SJSA1 (cell line): ENCODE measurements around the gene ATP6V0A4. TPM values are rescaled to one million over a fixed set of nuclear protein-coding genes. Genes with fewer than 3 reads are reported as not detected.

ENCODE experiments used
- DNase-seq, 2 experiments: peaks; one replicate each; pipeline ENCODE4 v3.0.0-alpha.2; 2015 to 2020; ENCODE audit warnings: low spot score in 2 of 2, low read depth in 1 of 2
- H3K27ac ChIP-seq: fragments of 250-450 bp; sonication (Bioruptor Pico); 2 replicates; pipeline ENCODE4 v1.5.1; 2020; ENCODE audit warnings: mild to moderate bottlenecking, moderate library complexity
- H3K27me3 ChIP-seq: fragments of 250-450 bp; sonication (Bioruptor Pico); replicated peaks from 2 replicates; pipeline ENCODE4 v1.5.1; 2020; ENCODE audit warnings: mild to moderate bottlenecking, moderate library complexity
- H3K36me3 ChIP-seq: fragments of 250-450 bp; sonication (Bioruptor Pico); 2 replicates; pipeline ENCODE4 v1.5.1; 2020; ENCODE audit warnings: mild to moderate bottlenecking
- H3K4me1 ChIP-seq: fragments of 250-450 bp; sonication (Bioruptor Pico); replicated peaks from 2 replicates; pipeline ENCODE4 v1.6.1; 2021; ENCODE audit warnings: mild to moderate bottlenecking
- H3K4me3 ChIP-seq: fragments of 250-450 bp; sonication (Bioruptor Pico); 2 replicates; pipeline ENCODE4 v1.5.1; 2020; ENCODE audit warnings: mild to moderate bottlenecking
- H3K9me3 ChIP-seq: fragments of 250-450 bp; sonication (Bioruptor Pico); replicated peaks from 2 replicates; pipeline ENCODE4 v1.5.1; 2020; ENCODE audit warnings: mild to moderate bottlenecking
- total RNA-seq: library from RNA; depleted of rRNA; stranded (reverse); fragments of >200 nt; shearing (Covaris generic); gene quantifications from 2 replicates; pipeline ENCODE4 v1.2.3, GENCODE V29; 2014; rRNA removed

ATP6V0A4 gene
- 0.21 TPM in 1 of 2 replicates, not detected in the other for total RNA-seq

- Histone ChIP-seq H3K4me3 (no peak within 1 kb of the TSS), H3K27ac (no peak within 1 kb of the TSS), H3K9me3 (no peaks in the 10 kb centered on the region), H3K36me3 (no peaks in the 10 kb centered on the region), H3K4me1 (no peaks in the 10 kb centered on the region), H3K27me3 (no peaks in the 10 kb centered on the region)
- no peak for DNase-seq
Observed at GRCh38 chr7:138797715-138798320, at the start of gene ATP6V0A4, which contains the start of gene TMEM213. TSS of gene ATP6V0A4 (minus strand) at chr7:138798196. CDS start at chr7:138771247, 26,949 bp downstream. TSS of gene TMEM213 (plus strand) at chr7:138797994. CDS start at chr7:138798105, 111 bp downstream.

- H3K4me1 ChIP-seq, result peaks cover 6% of the 10 kb centered on the region; the same call in 1 of the 2 replicates
- no peaks in the 10 kb centered on the region for H3K36me3 ChIP-seq
- H3K9me3 ChIP-seq, result no peaks in the 10 kb centered on the region
- no peaks in the 10 kb centered on the region for H3K27me3 ChIP-seq
- H3K27ac ChIP-seq, result no peak overlapping the region
- H3K4me3 ChIP-seq, result no peak overlapping the region
- DNase-seq, result no peak
Observed at GRCh38 chr7:138845711-138846110, 47.7 kb upstream of the ATP6V0A4 start.

- no peak overlapping the region for H3K4me3 ChIP-seq
- no peaks in the 10 kb centered on the region for H3K36me3 ChIP-seq
- H3K27ac ChIP-seq, result no peak overlapping the region
- no peaks in the 10 kb centered on the region for H3K9me3 ChIP-seq
- no peaks in the 10 kb centered on the region for H3K27me3 ChIP-seq
- no peak for DNase-seq
- peaks cover 6% of the 10 kb centered on the region; the same call in 1 of the 2 replicates for H3K4me1 ChIP-seq
Observed at GRCh38 chr7:138843632-138844580, 45.9 kb upstream of the ATP6V0A4 start.

- Histone ChIP-seq H3K27ac (no peak overlapping the region), H3K4me3 (no peak overlapping the region), H3K4me1 (peaks cover 6% of the 10 kb centered on the region; the same call in 1 of the 2 replicates), H3K9me3 (no peaks in the 10 kb centered on the region), H3K36me3 (no peaks in the 10 kb centered on the region; the same call in 1 of the 2 replicates), H3K27me3 (no peaks in the 10 kb centered on the region)
- DNase-seq, result peak; percentile 14 to 58
Observed at GRCh38 chr7:138842111-138842510, 44.1 kb upstream of the ATP6V0A4 start.

GRCh38 chr7:138838166-138838565 is 40.2 kb upstream of the ATP6V0A4 start:
- H3K27ac ChIP-seq, result no peak overlapping the region
- H3K27me3 ChIP-seq, result no peaks in the 10 kb centered on the region
- H3K4me1 ChIP-seq, result peaks cover 6% of the 10 kb centered on the region; the same call in 1 of the 2 replicates
- no peak overlapping the region for H3K4me3 ChIP-seq
- DNase-seq, result no peak
- no peaks in the 10 kb centered on the region for H3K9me3 ChIP-seq
- H3K36me3 ChIP-seq, result no peaks in the 10 kb centered on the region; the same call in 1 of the 2 replicates

GRCh38 chr7:138837627-138838026 is 39.6 kb upstream of the ATP6V0A4 start:
- H3K4me1 ChIP-seq, result peaks cover 6% of the 10 kb centered on the region; the same call in 1 of the 2 replicates
- H3K27ac ChIP-seq, result no peak overlapping the region
- no peaks in the 10 kb centered on the region for H3K27me3 ChIP-seq
- no peak overlapping the region for H3K4me3 ChIP-seq
- no peaks in the 10 kb centered on the region for H3K9me3 ChIP-seq
- no peak for DNase-seq
- no peaks in the 10 kb centered on the region; the same call in 1 of the 2 replicates for H3K36me3 ChIP-seq

GRCh38 chr7:138835087-138835486 is 37.1 kb upstream of the ATP6V0A4 start:
- H3K4me1 ChIP-seq, result no peaks in the 10 kb centered on the region
- H3K27me3 ChIP-seq, result no peaks in the 10 kb centered on the region
- no peak for DNase-seq
- no peaks in the 10 kb centered on the region for H3K9me3 ChIP-seq
- H3K4me3 ChIP-seq, result no peak overlapping the region
- H3K36me3 ChIP-seq, result no peaks in the 10 kb centered on the region; the same call in 1 of the 2 replicates
- H3K27ac ChIP-seq, result no peak overlapping the region

- no peak overlapping the region for H3K27ac ChIP-seq
- no peaks in the 10 kb centered on the region; the same call in 1 of the 2 replicates for H3K36me3 ChIP-seq
- H3K27me3 ChIP-seq, result no peaks in the 10 kb centered on the region
- no peak overlapping the region for H3K4me3 ChIP-seq
- H3K9me3 ChIP-seq, result no peaks in the 10 kb centered on the region
- H3K4me1 ChIP-seq, result no peaks in the 10 kb centered on the region
- no peak for DNase-seq
Observed at GRCh38 chr7:138834583-138834982, 36.6 kb upstream of the ATP6V0A4 start.

GRCh38 chr7:138833596-138833995 is 35.6 kb upstream of the ATP6V0A4 start:
- H3K27me3 ChIP-seq, result no peaks in the 10 kb centered on the region
- no peak overlapping the region for H3K4me3 ChIP-seq
- H3K4me1 ChIP-seq, result no peaks in the 10 kb centered on the region
- H3K9me3 ChIP-seq, result no peaks in the 10 kb centered on the region
- no peak for DNase-seq
- H3K36me3 ChIP-seq, result no peaks in the 10 kb centered on the region; the same call in 1 of the 2 replicates
- H3K27ac ChIP-seq, result no peak overlapping the region

GRCh38 chr7:138832966-138833365 is 35.0 kb upstream of the ATP6V0A4 start:
- Histone ChIP-seq H3K36me3 (no peaks in the 10 kb centered on the region; the same call in 1 of the 2 replicates), H3K4me3 (no peak overlapping the region), H3K9me3 (no peaks in the 10 kb centered on the region), H3K4me1 (no peaks in the 10 kb centered on the region), H3K27ac (no peak overlapping the region), H3K27me3 (no peaks in the 10 kb centered on the region)
- no peak for DNase-seq

GRCh38 chr7:138829335-138829734 is 31.3 kb upstream of the ATP6V0A4 start:
- Histone ChIP-seq H3K27me3 (no peaks in the 10 kb centered on the region), H3K4me1 (no peaks in the 10 kb centered on the region), H3K9me3 (no peaks in the 10 kb centered on the region), H3K4me3 (no peak overlapping the region), H3K36me3 (no peaks in the 10 kb centered on the region), H3K27ac (no peak overlapping the region)
- DNase-seq, result no peak

- Histone ChIP-seq H3K4me3 (no peak overlapping the region), H3K9me3 (no peaks in the 10 kb centered on the region), H3K4me1 (no peaks in the 10 kb centered on the region), H3K27me3 (no peaks in the 10 kb centered on the region), H3K36me3 (no peaks in the 10 kb centered on the region), H3K27ac (no peak overlapping the region)
- DNase-seq, result no peak
Observed at GRCh38 chr7:138828302-138828701, 30.3 kb upstream of the ATP6V0A4 start.

- H3K4me3 ChIP-seq, result no peak overlapping the region
- no peaks in the 10 kb centered on the region for H3K27me3 ChIP-seq
- no peaks in the 10 kb centered on the region for H3K4me1 ChIP-seq
Observed at GRCh38 chr7:138825049-138825721, 27.2 kb upstream of the ATP6V0A4 start.

More at GRCh38 chr7:138825049-138825721, 27.2 kb upstream of the ATP6V0A4 start:
- Histone ChIP-seq H3K27ac (no peak overlapping the region), H3K9me3 (no peaks in the 10 kb centered on the region), H3K36me3 (no peaks in the 10 kb centered on the region)
- no peak for DNase-seq
